Endothelial cell of hepatic sinusoid (primary cell): ENCODE data around the gene ACTR6.
"Not testable (repeated sequence)": the region's sequence is repeated elsewhere in the genome, so short reads cannot be mapped to it uniquely, and the experiment has no call there.

Experiments used
- in situ Hi-C: cut with HindIII; loops from 2 replicates; pipeline ENCODE4 v1.10.0; 2017; ENCODE audit warnings: low sequenced_read_pairs

The ACTR6 gene

DNA sequence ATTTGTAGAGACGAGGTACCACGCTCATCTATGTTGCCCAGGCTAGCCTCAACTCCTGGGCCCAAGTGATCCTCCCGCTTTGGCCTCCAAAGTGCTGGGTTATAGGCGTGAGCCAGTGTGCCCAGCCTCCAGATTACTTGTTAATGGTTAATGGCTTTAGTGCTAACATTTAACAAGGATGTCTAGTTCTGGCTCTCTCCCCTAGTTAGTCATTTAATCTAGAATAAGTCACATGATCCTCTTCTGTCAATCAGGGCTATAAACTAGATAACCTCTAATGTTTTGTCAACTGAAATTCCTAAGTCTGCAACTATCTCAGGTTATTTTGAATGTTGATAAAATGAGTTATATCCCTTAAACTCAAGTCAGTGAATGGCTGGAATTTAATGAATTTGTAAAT lies 15.7 kb downstream of the ACTR6 start:
- in situ Hi-C loops: no loop called here

DNA sequence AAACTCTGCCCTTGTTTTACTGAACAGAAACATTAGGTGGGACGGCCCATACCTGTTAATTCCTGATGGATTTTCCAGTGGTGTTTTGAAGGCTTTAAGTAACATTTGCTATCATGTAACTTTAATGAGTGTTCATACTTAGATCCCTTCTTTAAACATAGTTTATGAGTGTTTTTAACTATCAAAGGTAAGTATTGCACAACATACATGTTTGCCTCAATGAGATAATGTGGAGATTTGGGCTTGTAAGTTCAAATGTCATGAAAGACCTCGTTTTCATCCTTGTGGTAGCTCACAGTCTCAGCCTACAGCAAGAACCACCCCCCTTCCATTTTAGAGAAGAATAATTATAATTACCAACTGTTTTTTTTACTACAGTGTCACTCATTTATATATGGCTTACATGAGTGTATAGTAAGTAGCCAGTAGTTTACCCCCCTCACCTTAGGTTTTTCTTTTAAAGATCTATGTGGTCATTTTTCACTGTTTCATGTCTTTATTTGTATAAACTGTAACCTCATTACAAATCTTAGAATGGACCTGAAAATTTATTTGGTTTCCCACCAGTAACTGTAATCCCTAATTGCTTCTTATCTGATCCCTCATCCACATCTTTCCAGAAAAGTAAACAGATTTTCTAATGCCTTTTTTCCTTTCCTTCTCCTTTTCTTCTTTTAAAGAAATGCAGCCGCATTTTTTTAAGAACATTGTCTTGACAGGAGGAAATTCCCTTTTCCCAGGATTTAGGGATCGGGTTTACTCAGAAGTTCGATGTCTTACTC lies 18.9 kb downstream of the ACTR6 start:
- in situ Hi-C loops: no loop called here

DNA sequence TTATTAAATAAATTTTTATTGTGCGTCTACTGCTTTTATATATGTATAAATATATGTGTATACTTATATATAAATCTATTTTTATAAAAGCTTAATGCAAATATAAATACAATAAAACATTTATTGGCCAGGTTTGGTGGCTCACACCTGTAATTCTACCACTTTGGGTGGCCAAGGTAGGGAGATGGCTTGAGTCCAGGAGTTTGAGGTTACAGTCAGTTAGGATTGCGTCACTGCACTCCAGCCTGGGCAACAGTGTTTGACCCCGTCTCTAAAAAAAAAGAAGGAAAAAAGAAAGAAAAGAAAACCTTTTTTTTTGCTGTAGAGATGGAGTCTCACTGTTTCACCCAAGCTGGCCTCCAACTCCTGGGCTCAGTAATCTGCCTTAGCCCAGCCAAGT lies 20.9 kb downstream of the ACTR6 start:
- in situ Hi-C loops: no loop called here

DNA sequence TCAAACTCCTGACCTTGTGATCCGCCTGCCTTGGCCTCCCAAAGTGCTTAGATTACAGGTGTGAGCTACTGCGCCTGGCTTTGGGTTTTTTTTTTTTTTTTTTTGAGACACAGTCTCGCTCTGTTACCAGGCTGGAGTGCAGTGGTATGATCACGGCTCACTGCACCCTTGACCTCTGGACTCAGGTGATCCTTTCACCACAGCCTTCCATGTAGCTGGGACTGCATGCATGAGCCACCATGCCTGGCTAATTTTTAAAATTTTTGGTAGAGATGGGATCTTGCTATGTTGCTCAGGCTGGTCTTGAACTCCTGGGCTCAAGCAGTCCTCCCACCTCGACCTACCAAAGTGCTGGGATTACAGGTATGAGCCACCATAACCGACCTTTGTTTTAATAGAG lies 21.6 kb downstream of the ACTR6 start:
- in situ Hi-C loops: not testable (repeated sequence)

DNA sequence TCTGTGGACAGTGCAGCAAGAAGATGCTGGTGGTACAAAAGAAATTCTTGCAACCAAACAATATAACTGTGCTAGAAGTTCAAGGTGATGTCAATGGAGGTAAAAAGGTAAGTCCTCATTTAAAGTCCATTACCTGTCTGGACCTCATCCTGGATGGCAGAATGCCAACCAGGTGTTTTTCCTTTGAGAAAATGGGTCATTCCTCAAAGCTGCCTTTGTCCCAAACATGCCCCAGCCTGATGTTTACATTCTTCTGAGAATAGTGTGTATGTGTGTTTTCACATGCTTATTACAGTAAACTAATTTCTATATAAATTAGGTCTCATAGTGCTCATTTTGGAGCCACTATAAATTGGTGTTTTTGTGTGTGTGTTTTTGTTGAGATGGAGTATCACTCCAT lies 24.9 kb downstream of the ACTR6 start:
- in situ Hi-C loops: loop anchor here (5.0 kb wide), 2 partner anchors 102 to 337 kb away; no protein-coding TSS in a partner anchor

- in situ Hi-C loops: loop anchor here (5.0 kb wide), 2 partner anchors 98 to 333 kb away; no protein-coding TSS in a partner anchor
Observed at GRCh38 chr12:100229036-100229635, 28.5 kb downstream of the ACTR6 start.

- in situ Hi-C loops: loop anchor here (5.0 kb wide), 2 partner anchors 97 to 332 kb away; no protein-coding TSS in a partner anchor
Observed at GRCh38 chr12:100229876-100230275, 29.3 kb downstream of the ACTR6 start.

DNA sequence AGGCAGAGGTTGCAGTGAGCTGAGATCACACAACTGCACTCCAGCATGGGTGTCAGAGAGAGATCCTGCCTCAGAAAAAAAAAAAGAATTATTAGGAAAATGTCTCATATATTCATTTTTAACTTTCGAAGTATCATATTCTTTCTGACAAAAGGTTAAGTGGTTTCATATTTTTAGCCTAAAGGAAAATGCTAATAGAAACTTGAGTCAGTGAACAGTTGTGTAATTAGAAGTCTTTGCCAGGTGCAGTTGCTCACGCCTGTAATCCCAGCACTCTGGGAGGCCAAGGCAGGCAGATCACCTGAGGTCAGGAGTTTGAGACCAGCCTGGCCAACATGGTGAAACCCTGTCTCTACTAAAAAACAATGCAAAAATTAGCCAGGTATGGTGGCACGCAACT lies 31.3 kb downstream of the ACTR6 start:
- in situ Hi-C loops: not testable (repeated sequence)

- in situ Hi-C loops: no loop called here
Observed at GRCh38 chr12:100234166-100234565, 33.6 kb downstream of the ACTR6 start.

GRCh38 chr12:100234591-100235304 lies 34.1 kb downstream of the ACTR6 start:
- in situ Hi-C loops: no loop called here

- in situ Hi-C loops: no loop called here
Observed at GRCh38 chr12:100238801-100239200, 38.2 kb downstream of the ACTR6 start.

GRCh38 chr12:100239589-100239988 lies 39.0 kb downstream of the ACTR6 start:
- in situ Hi-C loops: no loop called here

GRCh38 chr12:100243137-100243536 lies 42.5 kb downstream of the ACTR6 start:
- in situ Hi-C loops: no loop called here

GRCh38 chr12:100247765-100248164 lies 47.1 kb downstream of the ACTR6 start:
- in situ Hi-C loops: no loop called here

GRCh38 chr12:100248886-100249285 lies 48.3 kb downstream of the ACTR6 start:
- in situ Hi-C loops: no loop called here

GRCh38 chr12:100249941-100250340 lies 49.3 kb downstream of the ACTR6 start:
- in situ Hi-C loops: no loop called here

GRCh38 chr12:100251917-100252316 lies 51.3 kb downstream of the ACTR6 start:
- in situ Hi-C loops: no loop called here

GRCh38 chr12:100253437-100253836 lies 52.8 kb downstream of the ACTR6 start:
- in situ Hi-C loops: no loop called here

GRCh38 chr12:100254876-100255275 lies 54.3 kb downstream of the ACTR6 start:
- in situ Hi-C loops: no loop called here

DNA sequence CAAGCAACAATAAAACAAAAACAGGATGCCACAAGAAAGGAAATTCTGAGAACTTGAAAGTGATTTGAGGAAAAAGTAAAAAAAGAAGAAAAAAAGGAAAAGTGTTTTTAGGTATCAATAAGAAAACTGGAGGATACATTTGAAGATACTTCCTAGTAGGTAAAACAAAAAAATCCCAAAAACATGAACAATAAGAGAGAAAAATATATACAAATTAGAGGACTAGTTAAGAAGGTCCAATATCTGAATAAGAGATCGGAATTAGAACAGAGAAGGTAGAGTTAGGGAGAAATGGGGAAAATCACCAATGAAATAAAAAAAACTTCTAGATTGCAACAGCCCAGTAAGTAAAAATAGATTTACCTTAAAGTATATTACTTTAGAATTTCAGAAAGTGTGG lies 57.5 kb downstream of the ACTR6 start:
- in situ Hi-C loops: no loop called here

DNA sequence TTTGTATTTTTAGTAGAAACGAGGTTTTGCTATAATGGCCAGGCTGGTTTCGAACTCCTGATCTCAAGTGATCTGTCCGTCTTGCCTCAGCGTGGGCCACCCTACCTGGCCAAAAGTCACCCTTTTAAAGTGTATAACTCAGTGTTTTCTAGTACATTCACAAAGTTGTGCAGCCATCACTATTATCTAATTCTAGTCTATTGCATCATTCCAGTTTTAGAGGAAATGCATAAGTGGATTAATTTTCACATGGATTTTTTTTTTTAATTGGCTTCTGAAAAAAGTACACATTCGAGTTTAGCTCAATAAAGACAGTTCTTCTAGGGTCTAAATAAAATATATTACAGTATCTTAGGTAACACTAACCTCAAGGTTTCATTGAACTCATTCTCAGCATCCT lies 62.5 kb downstream of the ACTR6 start:
- in situ Hi-C loops: no loop called here

GRCh38 chr12:100265107-100265506 lies 64.5 kb downstream of the ACTR6 start:
- in situ Hi-C loops: not testable (repeated sequence)
